Stimulated activated CD4-positive, alpha-beta T cell treated with anti-CD3 and anti-CD28 coated beads, Interleukin-2, amount 100 ng/mL, for 24 hours (primary cell): ENCODE measurements around the gene RABGAP1.

Experiments used
- DNase-seq, 2 donors: peaks; one replicate each; pipeline ENCODE4 v3.0.0-alpha.2; 2020

RABGAP1 gene

GRCh38 chr9:123049589-123050222 lies 108.9 kb downstream of the RABGAP1 start:
- no peak for DNase-seq

GRCh38 chr9:123053046-123053445 lies 112.2 kb downstream of the RABGAP1 start:
- DNase-seq = no peak

GRCh38 chr9:123053711-123054110 lies 112.9 kb downstream of the RABGAP1 start:
- no peak for DNase-seq

GRCh38 chr9:123058834-123059233 lies 118.0 kb downstream of the RABGAP1 start:
- no peak for DNase-seq

- no peak for DNase-seq
Observed at GRCh38 chr9:123059472-123060220, 118.8 kb downstream of the RABGAP1 start.

- no peak for DNase-seq
Observed at GRCh38 chr9:123061216-123061615, 120.4 kb downstream of the RABGAP1 start.

- no peak for DNase-seq
Observed at GRCh38 chr9:123062351-123063176, 121.7 kb downstream of the RABGAP1 start.

GRCh38 chr9:123063177-123063598 lies 122.4 kb downstream of the RABGAP1 start:
- no peak for DNase-seq

GRCh38 chr9:123063896-123064295 lies 123.1 kb downstream of the RABGAP1 start:
- DNase-seq = no peak

GRCh38 chr9:123064716-123065115 lies 123.9 kb downstream of the RABGAP1 start:
- DNase-seq = no peak

GRCh38 chr9:123065196-123065595 lies 124.4 kb downstream of the RABGAP1 start:
- no peak for DNase-seq

GRCh38 chr9:123067136-123067535 lies 126.3 kb downstream of the RABGAP1 start:
- no peak for DNase-seq

- DNase-seq = no peak
Observed at GRCh38 chr9:123069010-123069481, 128.2 kb downstream of the RABGAP1 start.

- DNase-seq = no peak
Observed at GRCh38 chr9:123070198-123070597, 129.4 kb downstream of the RABGAP1 start.

GRCh38 chr9:123072407-123072995 lies 131.7 kb downstream of the RABGAP1 start:
- no peak for DNase-seq

- no peak for DNase-seq
Observed at GRCh38 chr9:123073441-123073840, 132.6 kb downstream of the RABGAP1 start.

- DNase-seq = no peak
Observed at GRCh38 chr9:123073991-123074422, 133.2 kb downstream of the RABGAP1 start.

- DNase-seq = no peak
Observed at GRCh38 chr9:123074628-123075027, 133.8 kb downstream of the RABGAP1 start.

GRCh38 chr9:123080444-123080843 lies 139.6 kb downstream of the RABGAP1 start:
- no peak for DNase-seq

GRCh38 chr9:123081824-123082223 lies 141.0 kb downstream of the RABGAP1 start:
- DNase-seq = peak in 1 of 2 donors; percentile 20

- no peak for DNase-seq
Observed at GRCh38 chr9:123083680-123084079, 142.9 kb downstream of the RABGAP1 start.

- DNase-seq = no peak
Observed at GRCh38 chr9:123084256-123084655, 143.4 kb downstream of the RABGAP1 start.

GRCh38 chr9:123085916-123086315 lies 145.1 kb downstream of the RABGAP1 start:
- DNase-seq = no peak
